Thoracic aorta (tissue), 2 donors: Measurements from ENCODE around the gene SPATS1. TPM values are rescaled to one million over a fixed set of nuclear protein-coding genes. Genes with fewer than 3 reads are reported as not detected.

Experiments used
- ATAC-seq: fragments of 150-250 bp; one replicate; pipeline ENCODE4 v1.8.0; 2017; ENCODE audit warnings: low read depth; ENCODE audit not compliant: insufficient number of reproducible peaks, low FRiP score
- DNase-seq: peaks from one replicate; pipeline ENCODE4 v3.0.0-alpha.2; 2020; ENCODE audit warnings: low spot score
- H3K27ac ChIP-seq, 2 donors: fragments of 200-600 bp; sonication (generic); 1 replicate in 1 of 2; 2 replicates in 1 of 2; pipeline ENCODE4 v1.5.1; 2016; ENCODE audit warnings: mild to moderate bottlenecking in 2 of 2, moderate library complexity in 2 of 2
- H3K27me3 ChIP-seq: fragments of 200-600 bp; sonication (generic); replicated peaks from 2 replicates; pipeline ENCODE4 v1.6.0; 2016; ENCODE audit warnings: mild to moderate bottlenecking; ENCODE audit not compliant: insufficient read depth
- H3K36me3 ChIP-seq: fragments of 200-600 bp; sonication (generic); one replicate; pipeline ENCODE4 v1.5.1; 2016
- H3K4me1 ChIP-seq, 2 donors: fragments of 200-600 bp; sonication (generic); 1 replicate in 1 of 2; 2 replicates in 1 of 2; pipeline versions ENCODE4 v1.5.1 to v1.6.0; 2016; ENCODE audit warnings: low read depth in 2 of 2, mild to moderate bottlenecking in 1 of 2; ENCODE audit not compliant: control insufficient read depth in 1 of 2
- H3K4me3 ChIP-seq: fragments of 200-600 bp; sonication (generic); 2 replicates; pipeline ENCODE4 v1.5.1; 2016; ENCODE audit warnings: mild to moderate bottlenecking
- H3K9me3 ChIP-seq: fragments of 200-600 bp; sonication (generic); 2 replicates; pipeline ENCODE4 v1.5.1; 2016
- total RNA-seq, 2 donors: library from RNA; depleted of rRNA; stranded (reverse); fragments of >200 nt; gene quantifications; one replicate each; pipeline versions ENCODE4 v1.1.0 to v1.2.3, GENCODE V29; 2016
- TF ChIP-seq, protein P1 (sequence below): fragments of 200-600 bp; sonication (generic); IDR thresholded peaks from one replicate; pipeline ENCODE4 v1.5.1; 2019; ENCODE audit warnings: antibody characterized with exemption

Gene SPATS1
- total RNA-seq, 2 donors from 2014 or later = not detected

DNA sequence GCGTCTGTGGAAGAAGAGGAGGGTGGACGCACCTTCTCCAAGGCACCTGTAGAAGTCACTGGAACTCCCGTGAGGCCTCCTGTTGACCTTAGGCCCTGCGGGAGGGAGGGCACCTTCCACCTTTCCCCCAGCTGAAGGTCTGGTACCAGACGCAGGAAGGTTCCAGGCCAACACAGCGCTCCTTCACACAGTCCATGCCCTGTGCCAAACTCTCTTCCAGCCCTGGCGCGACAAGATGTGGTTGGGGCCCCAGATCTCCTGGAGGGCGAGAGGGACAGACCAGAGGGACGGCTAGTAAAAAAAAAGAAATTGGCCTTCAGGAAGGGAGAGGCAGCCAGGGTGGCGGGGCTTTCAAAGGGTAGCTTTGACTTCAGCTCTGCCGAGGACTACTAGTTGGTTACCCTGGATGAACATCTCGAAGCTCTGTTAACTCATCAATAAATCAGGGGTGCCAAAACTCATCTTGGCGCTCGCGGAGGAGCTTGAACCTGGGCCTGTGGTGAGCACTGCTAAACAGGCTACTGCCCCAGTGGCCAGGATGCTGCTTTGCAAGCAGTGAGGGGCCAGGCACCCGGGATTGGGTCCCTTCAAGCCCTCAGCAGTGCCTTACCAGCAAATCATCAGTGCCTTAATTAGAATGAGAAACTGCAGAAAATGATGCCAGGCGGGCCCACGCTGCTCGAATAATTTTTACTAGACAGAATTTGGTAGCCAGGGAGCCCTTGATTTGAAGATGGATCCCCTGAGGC is 44.2 kb upstream of the SPATS1 start:
- no peak for DNase-seq
- H3K27me3 ChIP-seq = no peaks in the 10 kb centered on the region
- no peaks in the 10 kb centered on the region for H3K9me3 ChIP-seq
- TF ChIP-seq, protein P1, sequence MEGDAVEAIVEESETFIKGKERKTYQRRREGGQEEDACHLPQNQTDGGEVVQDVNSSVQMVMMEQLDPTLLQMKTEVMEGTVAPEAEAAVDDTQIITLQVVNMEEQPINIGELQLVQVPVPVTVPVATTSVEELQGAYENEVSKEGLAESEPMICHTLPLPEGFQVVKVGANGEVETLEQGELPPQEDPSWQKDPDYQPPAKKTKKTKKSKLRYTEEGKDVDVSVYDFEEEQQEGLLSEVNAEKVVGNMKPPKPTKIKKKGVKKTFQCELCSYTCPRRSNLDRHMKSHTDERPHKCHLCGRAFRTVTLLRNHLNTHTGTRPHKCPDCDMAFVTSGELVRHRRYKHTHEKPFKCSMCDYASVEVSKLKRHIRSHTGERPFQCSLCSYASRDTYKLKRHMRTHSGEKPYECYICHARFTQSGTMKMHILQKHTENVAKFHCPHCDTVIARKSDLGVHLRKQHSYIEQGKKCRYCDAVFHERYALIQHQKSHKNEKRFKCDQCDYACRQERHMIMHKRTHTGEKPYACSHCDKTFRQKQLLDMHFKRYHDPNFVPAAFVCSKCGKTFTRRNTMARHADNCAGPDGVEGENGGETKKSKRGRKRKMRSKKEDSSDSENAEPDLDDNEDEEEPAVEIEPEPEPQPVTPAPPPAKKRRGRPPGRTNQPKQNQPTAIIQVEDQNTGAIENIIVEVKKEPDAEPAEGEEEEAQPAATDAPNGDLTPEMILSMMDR = no peak
- H3K4me1 ChIP-seq = peaks cover 10 to 13% of the 10 kb centered on the region in 2 donors
- no peak overlapping the region for H3K27ac ChIP-seq
- H3K4me3 ChIP-seq = peak overlapping the region; percentile 70
- ATAC-seq = no peak
- H3K36me3 ChIP-seq = peaks cover 26% of the 10 kb centered on the region

DNA sequence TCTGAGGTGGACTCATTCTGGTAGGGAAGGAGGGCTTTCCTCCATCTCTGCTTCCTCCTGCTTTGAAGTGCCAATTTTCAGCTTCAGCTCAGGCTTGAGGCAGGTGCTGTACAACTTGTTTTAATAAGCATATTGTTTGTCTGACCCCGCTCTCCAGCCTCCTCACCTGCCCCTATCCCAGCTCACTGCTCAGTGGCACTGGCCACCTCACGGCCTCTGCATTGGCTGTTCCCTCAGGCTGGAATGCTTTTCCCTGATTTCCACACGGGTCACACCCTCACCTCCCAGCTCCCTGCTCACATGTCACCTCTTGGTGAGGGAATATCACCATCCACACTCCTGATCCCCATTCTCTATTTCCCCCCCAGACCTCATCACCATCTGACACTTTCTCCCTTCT is 43.6 kb upstream of the SPATS1 start:
- no peaks in the 10 kb centered on the region for H3K27me3 ChIP-seq
- no peaks in the 10 kb centered on the region for H3K9me3 ChIP-seq
- DNase-seq = no peak
- H3K4me1 ChIP-seq = peaks cover 10 to 13% of the 10 kb centered on the region in 2 donors
- H3K4me3 ChIP-seq = no peak overlapping the region
- TF ChIP-seq, protein P1 = no peak
- ATAC-seq = no peak
- H3K36me3 ChIP-seq = peaks cover 31% of the 10 kb centered on the region
- no peak overlapping the region for H3K27ac ChIP-seq

DNA sequence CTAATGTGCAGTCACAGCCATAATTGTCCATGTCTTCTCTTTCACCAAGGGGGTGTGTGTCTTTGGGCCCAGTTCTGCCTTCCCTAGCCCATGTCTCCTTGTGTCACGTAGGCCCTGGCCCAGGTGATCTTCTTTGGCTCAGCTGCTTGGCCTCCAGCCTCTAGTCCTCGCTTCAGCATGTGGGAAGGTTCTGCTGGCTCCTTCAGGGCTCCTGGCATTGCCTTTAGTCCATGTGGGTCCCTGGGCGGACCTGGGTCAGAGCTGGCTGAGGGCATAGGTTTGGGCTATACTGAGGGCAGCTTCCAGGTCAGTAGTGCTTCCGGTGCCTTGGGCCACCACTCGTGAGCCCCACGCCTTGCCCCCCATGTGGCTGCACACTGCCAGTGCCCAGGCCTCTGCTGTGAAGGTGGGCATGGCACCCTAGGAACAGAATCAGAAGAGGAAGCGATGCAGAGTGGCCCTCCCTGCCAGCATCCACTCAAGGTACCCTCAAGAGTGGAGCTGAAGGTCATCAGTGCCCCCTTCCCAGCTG is 42.1 kb upstream of the SPATS1 start:
- H3K27me3 ChIP-seq = no peaks in the 10 kb centered on the region
- ATAC-seq (no peak), DNase-seq (no peak)
- no peak overlapping the region for H3K27ac ChIP-seq
- H3K36me3 ChIP-seq = peaks cover 42% of the 10 kb centered on the region
- peaks cover 10 to 13% of the 10 kb centered on the region in 2 donors for H3K4me1 ChIP-seq
- no peak overlapping the region for H3K4me3 ChIP-seq
- H3K9me3 ChIP-seq = no peaks in the 10 kb centered on the region
- TF ChIP-seq, protein P1 = no peak

DNA sequence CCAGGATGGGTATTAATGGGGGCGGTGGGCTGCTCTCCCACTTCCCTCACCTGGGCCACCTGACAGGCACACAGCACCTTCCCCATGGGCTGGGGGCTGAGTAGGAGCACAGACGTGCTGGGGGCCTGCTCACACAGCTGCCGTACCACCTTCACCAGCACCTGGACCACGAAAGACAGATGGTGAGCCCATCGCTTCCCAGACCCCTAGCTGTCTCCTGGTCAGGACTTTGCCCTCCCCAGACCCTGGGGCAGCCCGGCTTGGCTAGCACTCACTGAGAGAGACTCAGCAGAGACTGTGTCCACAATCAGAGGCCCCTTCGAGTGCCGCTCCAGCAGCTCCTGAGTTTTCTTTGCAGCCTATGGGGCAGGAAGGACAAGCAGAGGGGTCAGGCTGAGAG is 41.3 kb upstream of the SPATS1 start:
- H3K27ac ChIP-seq = no peak overlapping the region
- TF ChIP-seq, protein P1 = no peak
- no peak overlapping the region for H3K4me3 ChIP-seq
- H3K27me3 ChIP-seq = no peaks in the 10 kb centered on the region
- H3K36me3 ChIP-seq = peaks cover 47% of the 10 kb centered on the region
- ATAC-seq = no peak
- peaks cover 10 to 13% of the 10 kb centered on the region in 2 donors for H3K4me1 ChIP-seq
- no peak for DNase-seq
- no peaks in the 10 kb centered on the region for H3K9me3 ChIP-seq

DNA sequence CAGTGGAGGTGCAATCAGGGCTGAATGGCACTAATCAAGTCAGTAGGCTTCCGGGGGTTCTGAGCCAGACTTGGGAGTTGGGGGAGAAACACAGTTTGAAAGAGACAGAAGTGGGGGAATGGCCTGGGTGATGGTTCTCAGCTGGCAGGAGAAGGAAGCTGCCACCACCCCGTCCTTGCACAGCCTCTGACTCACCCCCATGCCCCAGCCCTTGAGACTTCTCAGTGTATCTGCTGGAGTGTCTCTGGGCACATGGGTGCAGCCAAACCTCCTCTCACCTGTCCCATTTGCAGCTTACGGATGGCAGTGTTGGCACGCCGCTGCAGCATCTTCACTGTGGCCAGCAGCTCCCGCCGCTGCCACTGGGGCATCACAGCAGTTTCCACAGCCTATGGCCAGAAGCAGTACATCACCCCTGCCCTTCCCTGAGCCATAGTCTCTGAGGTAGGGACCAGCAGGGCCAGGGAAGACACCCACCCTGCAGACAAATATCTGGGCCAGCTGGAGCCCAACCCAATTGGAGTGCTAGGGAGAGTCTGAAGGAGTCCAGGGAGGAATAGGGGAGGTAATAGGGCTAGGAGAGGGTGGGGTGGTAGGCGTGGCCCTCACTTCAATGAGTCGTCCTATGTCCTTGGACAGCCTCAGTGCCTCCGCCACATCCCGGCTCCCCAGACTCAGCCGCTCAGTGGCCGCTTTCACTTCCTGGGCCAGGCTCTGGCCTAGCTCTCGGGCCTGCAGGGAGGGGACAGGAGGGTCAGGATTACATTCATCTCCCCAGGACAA is 40.5 kb upstream of the SPATS1 start:
- Histone ChIP-seq H3K36me3 (peaks cover 50% of the 10 kb centered on the region), H3K4me1 (peaks cover 10 to 12% of the 10 kb centered on the region in 2 donors), H3K27me3 (no peaks in the 10 kb centered on the region), H3K9me3 (no peaks in the 10 kb centered on the region), H3K27ac (no peak overlapping the region), H3K4me3 (no peak overlapping the region)
- DNase-seq (no peak), ATAC-seq (no peak)
- TF ChIP-seq, protein P1 = no peak
